Epithelial cell of esophagus (primary cell): ENCODE data around the gene GALNT17.

Source experiments
- DNase-seq: peaks from one replicate; pipeline ENCODE4 v3.0.0; 2010; ENCODE audit warnings: low read depth
- H3K4me3 ChIP-seq: 2 replicates; pipeline ENCODE4 v1.5.1; 2011; ENCODE audit warnings: mild to moderate bottlenecking, low read length, control low read depth
- CTCF ChIP-seq: IDR thresholded peaks from 2 replicates; pipeline ENCODE4 v1.5.1; 2011; ENCODE audit warnings: low read depth, mild to moderate bottlenecking, low read length, control low read depth, inconsistent platforms; ENCODE audit not compliant: insufficient read depth; ENCODE audit errors: missing control alignments

The GALNT17 gene

GRCh38 chr7:71338866-71339265, 206.9 kb downstream of the GALNT17 start:
- TF ChIP-seq CTCF = no peak
- H3K4me3 ChIP-seq = no peak overlapping the region
- DNase-seq = no peak

- no peak overlapping the region for H3K4me3 ChIP-seq
- no peak for TF ChIP-seq CTCF
- no peak for DNase-seq
These were observed 208.0 kb downstream of the GALNT17 start for GRCh38 chr7:71339924-71340323.

- H3K4me3 ChIP-seq = no peak overlapping the region
- no peak for DNase-seq
- no peak for TF ChIP-seq CTCF
These were observed 210.3 kb downstream of the GALNT17 start for GRCh38 chr7:71342202-71342601.

- no peak overlapping the region for H3K4me3 ChIP-seq
- no peak for TF ChIP-seq CTCF
- no peak for DNase-seq
These were observed 211.1 kb downstream of the GALNT17 start for GRCh38 chr7:71343039-71343438.

- DNase-seq = no peak
- no peak overlapping the region for H3K4me3 ChIP-seq
- TF ChIP-seq CTCF = no peak
These were observed 211.9 kb downstream of the GALNT17 start for GRCh38 chr7:71343892-71344291.

GRCh38 chr7:71345117-71345884, 213.4 kb downstream of the GALNT17 start:
- H3K4me3 ChIP-seq = no peak overlapping the region
- no peak for DNase-seq
- no peak for TF ChIP-seq CTCF
